A549 (cell line): ENCODE measurements around the gene BFSP1.

Experiments used
- CHD2 ChIP-seq: fragments of 150-350 bp; IDR thresholded peaks from 2 replicates; pipeline ENCODE4 v1.6.1; 2014; ENCODE audit warnings: low read length; ENCODE audit not compliant: partially characterized antibody
- RFX5 ChIP-seq: fragments of 450-650 bp; IDR thresholded peaks from 2 replicates; pipeline ENCODE4 v1.7.1; 2014; ENCODE audit warnings: antibody characterized with exemption, mild to moderate bottlenecking, moderate library complexity
- TF ChIP-seq, protein P1 (sequence below): fragments of >200 bp; sonication (Bioruptor Twin); formaldehyde crosslinking; IDR thresholded peaks from 3 replicates; pipeline ENCODE4 v1.5.1; 2016

DNA sequence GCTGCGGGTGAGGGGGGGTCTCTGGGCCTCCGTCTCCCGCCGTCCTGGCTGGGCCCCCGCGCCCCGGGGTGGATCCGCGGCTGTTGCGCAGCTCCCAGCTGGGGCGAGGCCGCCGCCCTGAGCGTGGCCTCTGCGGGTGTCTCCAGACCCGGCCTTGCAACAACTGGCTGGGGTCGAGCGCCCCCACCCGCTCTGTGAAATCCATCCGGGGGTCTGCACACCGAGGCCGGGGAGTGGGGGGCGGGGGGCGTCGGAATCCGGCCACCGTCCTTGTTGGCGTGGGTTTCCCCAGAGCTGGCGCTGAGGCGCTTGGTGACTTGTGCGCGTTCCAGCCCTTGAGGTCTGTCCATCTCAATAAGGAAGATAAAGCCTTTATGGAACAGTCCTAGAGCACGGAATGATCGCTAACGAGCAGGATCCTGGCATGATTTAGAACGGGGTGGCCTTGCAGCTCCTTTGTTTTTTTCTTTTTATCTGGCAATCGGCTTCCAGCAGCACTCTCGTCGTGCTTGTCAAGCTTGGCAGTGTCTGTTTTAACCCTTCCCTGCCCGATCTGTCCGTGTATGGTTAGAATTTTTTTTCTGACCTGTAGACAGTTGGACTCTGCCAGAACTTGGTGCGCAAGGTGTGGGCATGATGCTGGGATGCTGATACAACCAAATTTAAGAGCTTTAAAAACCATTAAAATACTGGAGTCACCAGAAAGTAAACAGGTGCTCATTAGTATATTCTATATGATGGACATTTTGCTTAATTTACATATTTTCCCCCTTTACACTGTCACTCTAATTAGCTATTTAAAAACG is 39.4 kb upstream of the BFSP1 start:
- TF ChIP-seq, protein P1, sequence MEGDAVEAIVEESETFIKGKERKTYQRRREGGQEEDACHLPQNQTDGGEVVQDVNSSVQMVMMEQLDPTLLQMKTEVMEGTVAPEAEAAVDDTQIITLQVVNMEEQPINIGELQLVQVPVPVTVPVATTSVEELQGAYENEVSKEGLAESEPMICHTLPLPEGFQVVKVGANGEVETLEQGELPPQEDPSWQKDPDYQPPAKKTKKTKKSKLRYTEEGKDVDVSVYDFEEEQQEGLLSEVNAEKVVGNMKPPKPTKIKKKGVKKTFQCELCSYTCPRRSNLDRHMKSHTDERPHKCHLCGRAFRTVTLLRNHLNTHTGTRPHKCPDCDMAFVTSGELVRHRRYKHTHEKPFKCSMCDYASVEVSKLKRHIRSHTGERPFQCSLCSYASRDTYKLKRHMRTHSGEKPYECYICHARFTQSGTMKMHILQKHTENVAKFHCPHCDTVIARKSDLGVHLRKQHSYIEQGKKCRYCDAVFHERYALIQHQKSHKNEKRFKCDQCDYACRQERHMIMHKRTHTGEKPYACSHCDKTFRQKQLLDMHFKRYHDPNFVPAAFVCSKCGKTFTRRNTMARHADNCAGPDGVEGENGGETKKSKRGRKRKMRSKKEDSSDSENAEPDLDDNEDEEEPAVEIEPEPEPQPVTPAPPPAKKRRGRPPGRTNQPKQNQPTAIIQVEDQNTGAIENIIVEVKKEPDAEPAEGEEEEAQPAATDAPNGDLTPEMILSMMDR, result peak; percentile 39; the same call in 2 of the 3 replicates
- no peak for TF ChIP-seq CHD2
- TF ChIP-seq RFX5, result no peak
